Esophagus squamous epithelium (tissue), 5 donors: ENCODE data around the gene PKD1. TPM values are rescaled to one million over a fixed set of nuclear protein-coding genes. Genes with fewer than 3 reads are reported as not detected.

ENCODE experiments used
- DNase-seq: peaks from one replicate; lab custom pipeline; 2025; lab: John Stamatoyannopoulos, UW
- H3K27ac ChIP-seq, 4 donors: fragments of 200-600 bp; sonication (generic); one replicate each; pipeline ENCODE4 v1.5.1; 2016 to 2019; ENCODE audit warnings: mild to moderate bottlenecking in 1 of 4
- H3K27me3 ChIP-seq, 4 donors: fragments of 200-600 bp; sonication (generic); 1 replicate in 3 of 4; 2 replicates in 1 of 4; pipeline versions ENCODE4 v1.5.1 to v1.6.0; 2017 to 2021; ENCODE audit warnings: antibody characterized with exemption in 1 of 4
- H3K36me3 ChIP-seq, 3 donors: fragments of 200-600 bp; sonication (generic); one replicate each; pipeline ENCODE4 v1.5.1; 2016 to 2019
- H3K4me1 ChIP-seq, 3 donors: fragments of 200-600 bp; sonication (generic); one replicate each; pipeline ENCODE4 v1.5.1; 2017 to 2019
- H3K4me3 ChIP-seq, 4 donors: fragments of 200-600 bp; sonication (generic); 1 replicate in 3 of 4; 2 replicates in 1 of 4; pipeline ENCODE4 v1.5.1; 2016 to 2019; ENCODE audit warnings: mild to moderate bottlenecking in 2 of 4, moderate library complexity in 1 of 4
- H3K9me3 ChIP-seq, 3 donors: fragments of 200-600 bp; sonication (generic); one replicate each; pipeline ENCODE4 v1.5.1; 2016 to 2019
- POLR2A ChIP-seq, 4 donors: fragments of 450-650 bp; IDR thresholded peaks; one replicate each; pipeline ENCODE4 v1.6.1; 2017; ENCODE audit warnings: antibody characterized with exemption in 4 of 4, mild to moderate bottlenecking in 4 of 4, moderate library complexity in 3 of 4
- WGBS, 2 donors: methylation state at CpG; one replicate each; pipeline ENCODE4 v1.1.5; 2018; 5-methylcytosine and 5-hydroxymethylcytosine counted together
- intact Hi-C: fragments of 100-400 bp; cut with DNase I; formaldehyde crosslinking; loops from one replicate; pipeline ENCODE4 v1.15.0; 2022
- total RNA-seq, 4 donors: library from RNA; depleted of rRNA; stranded (reverse); fragments of >200 nt; gene quantifications; one replicate each; pipeline ENCODE4 v1.1.0, GENCODE V29; 2016
- TF ChIP-seq, protein P1 (sequence below), 6 experiments: fragments of 450-650 bp in 4 of 6; fragments of 200-600 bp in 2 of 6; sonication (generic) in 2 of 6; IDR thresholded peaks; one replicate each; pipeline ENCODE4 v1.5.1; 2016 to 2019; ENCODE audit warnings: antibody characterized with exemption in 6 of 6, mild to moderate bottlenecking in 4 of 6, moderate library complexity in 4 of 6
- donor health status: DM: yes; HTN: yes; CAD: no.

The PKD1 gene
- total RNA-seq, 4 donors from 2014 or later: 34.1 to 123 (median 64.1) TPM

DNA sequence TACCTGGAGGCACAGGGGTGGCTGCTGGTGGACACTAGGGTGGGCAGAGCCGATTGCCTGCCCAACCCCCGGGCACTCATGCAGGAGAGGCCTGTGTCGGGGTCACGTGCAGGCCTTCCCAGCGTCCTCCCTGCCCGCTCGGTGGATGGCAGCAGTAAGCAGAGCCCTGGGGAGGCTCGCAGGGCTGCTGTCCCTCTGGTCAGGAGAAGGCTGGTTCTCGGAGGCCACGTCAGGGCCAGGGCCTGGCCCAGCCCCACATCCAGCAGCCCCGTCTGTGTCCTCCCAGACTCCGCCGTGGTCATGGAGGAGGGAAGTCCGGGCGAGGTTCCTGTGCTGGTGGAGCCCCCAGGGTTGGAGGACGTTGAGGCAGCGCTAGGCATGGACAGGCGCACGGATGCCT, 52.3 kb downstream of the PKD1 start:
- TF ChIP-seq, protein P1, sequence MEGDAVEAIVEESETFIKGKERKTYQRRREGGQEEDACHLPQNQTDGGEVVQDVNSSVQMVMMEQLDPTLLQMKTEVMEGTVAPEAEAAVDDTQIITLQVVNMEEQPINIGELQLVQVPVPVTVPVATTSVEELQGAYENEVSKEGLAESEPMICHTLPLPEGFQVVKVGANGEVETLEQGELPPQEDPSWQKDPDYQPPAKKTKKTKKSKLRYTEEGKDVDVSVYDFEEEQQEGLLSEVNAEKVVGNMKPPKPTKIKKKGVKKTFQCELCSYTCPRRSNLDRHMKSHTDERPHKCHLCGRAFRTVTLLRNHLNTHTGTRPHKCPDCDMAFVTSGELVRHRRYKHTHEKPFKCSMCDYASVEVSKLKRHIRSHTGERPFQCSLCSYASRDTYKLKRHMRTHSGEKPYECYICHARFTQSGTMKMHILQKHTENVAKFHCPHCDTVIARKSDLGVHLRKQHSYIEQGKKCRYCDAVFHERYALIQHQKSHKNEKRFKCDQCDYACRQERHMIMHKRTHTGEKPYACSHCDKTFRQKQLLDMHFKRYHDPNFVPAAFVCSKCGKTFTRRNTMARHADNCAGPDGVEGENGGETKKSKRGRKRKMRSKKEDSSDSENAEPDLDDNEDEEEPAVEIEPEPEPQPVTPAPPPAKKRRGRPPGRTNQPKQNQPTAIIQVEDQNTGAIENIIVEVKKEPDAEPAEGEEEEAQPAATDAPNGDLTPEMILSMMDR (IDR thresholded peaks at IDR 0.05): no peak
- no peak for TF ChIP-seq POLR2A (IDR thresholded peaks at IDR 0.05)
- 80 to 100% methylated on average over 1 to 2 of the region's 19 CpGs for WGBS, 2 donors
- Histone ChIP-seq H3K27ac (peak overlapping the region in 3 of 4 donors; percentile 4 to 60 (median 21)), H3K27me3 (no peaks in the 10 kb centered on the region), H3K4me3 (no peak overlapping the region), H3K4me1 (peaks cover 13 to 71% (median 21%) of the 10 kb centered on the region in 3 donors), H3K9me3 (no peaks in the 10 kb centered on the region), H3K36me3 (peaks cover 25 to 100% (median 42%) of the 10 kb centered on the region in 3 donors)
- intact Hi-C loops: no loop called here
- no peak for DNase-seq

DNA sequence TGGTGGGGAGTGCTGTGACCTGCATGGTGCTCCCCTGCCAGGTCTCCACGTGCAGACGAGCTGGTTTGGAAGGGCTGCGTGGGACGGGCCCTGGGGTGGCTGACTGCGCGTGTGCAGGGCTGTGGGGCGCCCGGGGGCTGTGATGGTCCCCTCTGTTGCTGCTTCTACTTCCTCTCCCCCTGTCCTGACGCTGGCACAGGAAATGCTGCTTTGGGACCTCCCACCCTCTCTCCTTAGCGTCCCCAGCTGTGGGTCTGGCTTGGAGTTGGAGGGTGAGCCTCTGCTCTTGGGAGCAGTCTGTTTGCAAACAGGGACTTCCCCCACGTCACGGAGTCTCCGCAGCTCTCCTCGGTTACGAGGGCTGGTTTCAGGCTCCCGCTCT, 52.7 kb downstream of the PKD1 start:
- H3K27me3 ChIP-seq: no peaks in the 10 kb centered on the region
- H3K4me3 ChIP-seq: no peak overlapping the region
- TF ChIP-seq, protein P1 (IDR thresholded peaks at IDR 0.05): no peak
- TF ChIP-seq POLR2A (IDR thresholded peaks at IDR 0.05): no peak
- DNase-seq: no peak
- WGBS, 2 donors: 44% methylated on average over 7 of the region's 16 CpGs; no CpG with 5 or more reads in 1 of the 2 donors
- peak overlapping the region in 3 of 4 donors; percentile 60 to 61 (median 60) for H3K27ac ChIP-seq
- H3K9me3 ChIP-seq: no peaks in the 10 kb centered on the region
- peaks cover 13 to 67% (median 21%) of the 10 kb centered on the region in 3 donors for H3K4me1 ChIP-seq
- H3K36me3 ChIP-seq: peaks cover 25 to 100% (median 39%) of the 10 kb centered on the region in 3 donors
- intact Hi-C loops: no loop called here

GRCh38 chr16:2082171-2082982, 53.3 kb downstream of the PKD1 start:
- intact Hi-C loops: no loop called here
- peak in 1 of 4 donors; percentile 13 for TF ChIP-seq POLR2A (IDR thresholded peaks at IDR 0.05)
- TF ChIP-seq, protein P1 (IDR thresholded peaks at IDR 0.05): peak in 2 of 6 experiments; percentile 10 to 15
- H3K9me3 ChIP-seq: no peaks in the 10 kb centered on the region
- no peaks in the 10 kb centered on the region for H3K27me3 ChIP-seq
- peaks cover 13 to 61% (median 21%) of the 10 kb centered on the region in 3 donors for H3K4me1 ChIP-seq
- peaks cover 25 to 100% (median 38%) of the 10 kb centered on the region in 3 donors for H3K36me3 ChIP-seq
- H3K4me3 ChIP-seq: no peak overlapping the region
- DNase-seq: no peak
- WGBS, 2 donors: 40 to 49% methylated on average over 14 to 16 of the region's 32 CpGs
- peak overlapping the region in 3 of 4 donors; percentile 60 to 61 (median 60) for H3K27ac ChIP-seq

- intact Hi-C loops: no loop called here
- H3K4me3 ChIP-seq: no peak overlapping the region
- no peak for TF ChIP-seq POLR2A (IDR thresholded peaks at IDR 0.05)
- TF ChIP-seq, protein P1 (IDR thresholded peaks at IDR 0.05): no peak
- peak overlapping the region in 3 of 4 donors; percentile 60 to 61 (median 60) for H3K27ac ChIP-seq
- no peaks in the 10 kb centered on the region for H3K27me3 ChIP-seq
- peaks cover 13 to 51% (median 21%) of the 10 kb centered on the region in 3 donors for H3K4me1 ChIP-seq
- no peaks in the 10 kb centered on the region for H3K9me3 ChIP-seq
- no peak for DNase-seq
- 66 to 80% methylated on average over 1 to 10 of the region's 35 CpGs for WGBS, 2 donors
- H3K36me3 ChIP-seq: peaks cover 23 to 100% (median 38%) of the 10 kb centered on the region in 3 donors
Measured at GRCh38 chr16:2081201-2082084, 54.3 kb downstream of the PKD1 start.
